H1 (cell line): ENCODE measurements around the gene NDUFS4. TPM values are rescaled to one million over a fixed set of nuclear protein-coding genes. Genes with fewer than 3 reads are reported as not detected.

Source experiments
- CTCF ChIA-PET: fragments of 300-600 bp; sonication (Branson Sonifier 250); formaldehyde crosslinking; loops from one replicate; lab custom pipeline; 2021; ENCODE audit not compliant: partially characterized antibody; lab: Charles Lee
- POLR2A ChIA-PET: fragments of 300-600 bp; sonication (Branson Sonifier 250); formaldehyde crosslinking; loops from one replicate; lab custom pipeline; 2021; ENCODE audit warnings: inconsistent platforms; ENCODE audit not compliant: partially characterized antibody; lab: Charles Lee
- DNase-seq, 2 experiments: peaks; one replicate each; pipeline versions ENCODE4 v3.0.0 to v3.0.0-alpha.2; 2010 to 2022; ENCODE audit warnings: low spot score in 2 of 2, low read depth in 1 of 2, mixed read lengths in 1 of 2
- FAIRE-seq: peaks from 2 replicates; lab custom pipeline; 2011; peaks lifted over from hg19 to GRCh38; lab: Jason Lieb, UNC
- H2AFZ ChIP-seq: 2 replicates; pipeline ENCODE4 v1.8.1; 2012; ENCODE audit warnings: low read length, inconsistent platforms
- H2AK5ac ChIP-seq: 2 replicates; pipeline ENCODE4 v1.6.1; 2013; ENCODE audit warnings: low read depth, low read length
- H2BK120ac ChIP-seq: replicated peaks from 2 replicates; pipeline ENCODE3; 2013; ENCODE audit warnings: low read depth, low read length, inconsistent platforms
- H2BK12ac ChIP-seq: 2 replicates; pipeline ENCODE4 v1.6.1; 2013; ENCODE audit warnings: low read depth, low read length
- H2BK15ac ChIP-seq: 2 replicates; pipeline ENCODE4 v1.6.1; 2013; ENCODE audit warnings: low read length
- H2BK20ac ChIP-seq: 2 replicates; pipeline ENCODE4 v1.6.1; 2013; ENCODE audit warnings: low read length
- H2BK5ac ChIP-seq: 2 replicates; pipeline ENCODE4 v1.6.1; 2013; ENCODE audit warnings: low read depth, low read length
- H3K14ac ChIP-seq: 2 replicates; pipeline ENCODE4 v1.6.1; 2013; ENCODE audit warnings: inconsistent platforms; ENCODE audit not compliant: insufficient read length
- H3K18ac ChIP-seq: 2 replicates; pipeline ENCODE4 v1.6.1; 2013; ENCODE audit warnings: low read length; ENCODE audit errors: extremely low read depth
- H3K23ac ChIP-seq: 2 replicates; pipeline ENCODE4 v1.6.1; 2013; ENCODE audit warnings: inconsistent platforms; ENCODE audit not compliant: insufficient read length
- H3K23me2 ChIP-seq: 2 replicates; pipeline ENCODE4 v1.6.1; 2013; ENCODE audit warnings: low read depth, low read length
- H3K27ac ChIP-seq: 2 replicates; pipeline ENCODE4 v1.6.1; 2011; ENCODE audit warnings: low read depth, low read length, inconsistent platforms
- H3K27me3 ChIP-seq, 4 experiments: replicated peaks in 1 of 4; 1 replicate in 1 of 4; 2 replicates in 3 of 4; pipeline versions ENCODE4 v1.6.1 to v1.8.1; 2011 to 2013; ENCODE audit warnings: low read length in 3 of 4, mild to moderate bottlenecking in 3 of 4, inconsistent platforms in 2 of 4, mixed read lengths in 2 of 4, moderate library complexity in 1 of 4; ENCODE audit not compliant: control insufficient read depth in 3 of 4, insufficient read depth in 3 of 4; ENCODE audit errors: extremely low read depth in 1 of 4
- H3K36me3 ChIP-seq, 4 experiments: 2 replicates each; pipeline versions ENCODE4 v1.6.1 to v1.8.1; 2011 to 2013; ENCODE audit warnings: mild to moderate bottlenecking in 4 of 4, low read length in 3 of 4, moderate library complexity in 2 of 4, control low read depth in 1 of 4, inconsistent platforms in 1 of 4; ENCODE audit not compliant: insufficient read depth in 4 of 4, control insufficient read depth in 2 of 4
- H3K4ac ChIP-seq: replicated peaks from 2 replicates; pipeline ENCODE3; 2013; ENCODE audit warnings: low read length, low read depth, mixed read lengths, inconsistent platforms; ENCODE audit not compliant: insufficient read length
- H3K4me1 ChIP-seq, 4 experiments: replicated peaks in 1 of 4; 1 replicate in 1 of 4; 2 replicates in 3 of 4; pipeline versions ENCODE4 v1.6.1 to v1.8.1; 2011 to 2013; ENCODE audit warnings: low read length in 3 of 4, inconsistent platforms in 2 of 4, mixed read lengths in 1 of 4; ENCODE audit not compliant: insufficient read depth in 4 of 4, control insufficient read depth in 3 of 4
- H3K4me2 ChIP-seq, 2 experiments: 2 replicates each; pipeline versions ENCODE4 v1.6.1 to v1.8.1; 2011 to 2013; ENCODE audit warnings: low read depth in 2 of 2, low read length in 2 of 2, control low read depth in 1 of 2, inconsistent platforms in 1 of 2, mild to moderate bottlenecking in 1 of 2; ENCODE audit not compliant: insufficient read depth in 1 of 2
- H3K4me3 ChIP-seq, 4 experiments: fragments of 200-600, 300-600 bp in 1 of 4; sonication (generic), shearing (Covaris generic), sonication (Bioruptor Twin) in 1 of 4; 2 replicates each; pipeline versions ENCODE4 v1.5.1 to v1.8.1; 2011 to 2016; ENCODE audit warnings: low read length in 4 of 4, low read depth in 3 of 4, control low read depth in 2 of 4, inconsistent platforms in 2 of 4, mild to moderate bottlenecking in 2 of 4, mixed read lengths in 1 of 4, moderate library complexity in 1 of 4; ENCODE audit not compliant: insufficient read depth in 2 of 4; ENCODE audit errors: extremely low read depth in 1 of 4
- H3K56ac ChIP-seq: replicated peaks from 2 replicates; pipeline ENCODE3; 2013; ENCODE audit warnings: low read depth, mild to moderate bottlenecking, mixed read lengths, low read length, inconsistent platforms; ENCODE audit not compliant: insufficient read length
- H3K79me1 ChIP-seq: 2 replicates; pipeline ENCODE4 v1.6.1; 2013; ENCODE audit warnings: low read depth, low read length, control low read depth
- H3K79me2 ChIP-seq, 2 experiments: 2 replicates each; pipeline versions ENCODE4 v1.6.1 to v1.8.1; 2012 to 2013; ENCODE audit warnings: low read length in 2 of 2, mild to moderate bottlenecking in 2 of 2, inconsistent platforms in 1 of 2; ENCODE audit not compliant: insufficient read depth in 2 of 2, control insufficient read depth in 1 of 2
- H3K9ac ChIP-seq, 4 experiments: replicated peaks in 1 of 4; 1 replicate in 1 of 4; 2 replicates in 3 of 4; pipeline versions ENCODE4 v1.6.1 to v1.8.1; 2011 to 2013; ENCODE audit warnings: low read depth in 3 of 4, low read length in 3 of 4, control low read depth in 2 of 4, mild to moderate bottlenecking in 2 of 4, moderate library complexity in 2 of 4, inconsistent platforms in 1 of 4; ENCODE audit errors: extremely low read depth in 1 of 4
- H3K9me3 ChIP-seq, 2 experiments: 2 replicates each; pipeline versions ENCODE4 v1.6.1 to v1.8.1; 2012 to 2013; ENCODE audit warnings: mild to moderate bottlenecking in 2 of 2, moderate library complexity in 2 of 2, control low read depth in 1 of 2, inconsistent platforms in 1 of 2, low read depth in 1 of 2, low read length in 1 of 2, mixed read lengths in 1 of 2; ENCODE audit not compliant: insufficient read depth in 2 of 2
- H4K20me1 ChIP-seq, 2 experiments: replicated peaks in 1 of 2; 2 replicates each; pipeline versions ENCODE3 to v1.8.1; 2011 to 2013; ENCODE audit warnings: inconsistent platforms in 2 of 2, low read length in 2 of 2, mild to moderate bottlenecking in 1 of 2; ENCODE audit not compliant: insufficient read depth in 2 of 2, control insufficient read depth in 1 of 2
- H4K5ac ChIP-seq: 2 replicates; pipeline ENCODE4 v1.6.1; 2013; ENCODE audit warnings: low read length, low read depth, mixed read lengths, inconsistent platforms; ENCODE audit not compliant: insufficient read length
- H4K8ac ChIP-seq: 2 replicates; pipeline ENCODE4 v1.8.0; 2013; ENCODE audit warnings: mild to moderate bottlenecking, moderate library complexity, low read length, inconsistent platforms; ENCODE audit not compliant: insufficient read depth; ENCODE audit errors: extremely low read depth
- H4K91ac ChIP-seq: replicated peaks from 2 replicates; pipeline ENCODE3; 2013; ENCODE audit warnings: low read length, mixed read lengths, inconsistent platforms; ENCODE audit not compliant: insufficient read length
- BCL11A ChIP-seq, 2 experiments: IDR thresholded peaks; one replicate each; pipeline ENCODE4 v1.6.1; 2011; ENCODE audit warnings: low read depth in 2 of 2, low read length in 2 of 2, mild to moderate bottlenecking in 2 of 2
- CBX8 ChIP-seq: fragments of 300-800, 300-1000 bp; sonication (generic); IDR thresholded peaks from 2 replicates; pipeline ENCODE4 v1.7.1; 2016; ENCODE audit warnings: low read depth, low read length, borderline replicate concordance
- CEBPB ChIP-seq: IDR thresholded peaks from 2 replicates; pipeline ENCODE4 v1.6.1; 2012; ENCODE audit warnings: low read depth, low read length
- EGR1 ChIP-seq: IDR thresholded peaks from 2 replicates; pipeline ENCODE4 v1.6.1; 2011; ENCODE audit warnings: low read depth, low read length, borderline replicate concordance
- MAX ChIP-seq: IDR thresholded peaks from 2 replicates; pipeline ENCODE4 v1.6.1; 2012; ENCODE audit warnings: inconsistent platforms
- SP2 ChIP-seq: IDR thresholded peaks from 2 replicates; pipeline ENCODE4 v1.6.1; 2012; ENCODE audit warnings: mild to moderate bottlenecking, low read length, inconsistent platforms
- polyA plus RNA-seq, 7 experiments: library from polyadenylated mRNA; depleted of rRNA in 3 of 7; stranded (reverse) in 5 of 7; unstranded in 2 of 7; fragments of >200 nt in 5 of 7; fragments of 200-250 nt in 2 of 7; gene quantifications; 1 replicate in 5 of 7; 2 replicates in 1 of 7; 4 replicates in 1 of 7; pipeline versions ENCODE4 v1.2.1 to v1.2.3, GENCODE V29; 2011 to 2013; ENCODE audit warnings: missing spikeins in 2 of 7, mixed read lengths in 2 of 7
- total RNA-seq: library from RNA; stranded (reverse); fragmentation: NEBNext Ultra II Directional; extraction: Animal tissue kit (Norgen Biotek cat#: 25700); gene quantifications from 2 replicates; pipeline ENCODE4 v1.2.1, GENCODE V29; 2021

The NDUFS4 gene
- total and polyA plus RNA-seq, 2 of the 8 experiments (the other 6 are each of a cell fraction or from before 2014, with no cell fraction given): 74.6 to 75.9 TPM

DNA sequence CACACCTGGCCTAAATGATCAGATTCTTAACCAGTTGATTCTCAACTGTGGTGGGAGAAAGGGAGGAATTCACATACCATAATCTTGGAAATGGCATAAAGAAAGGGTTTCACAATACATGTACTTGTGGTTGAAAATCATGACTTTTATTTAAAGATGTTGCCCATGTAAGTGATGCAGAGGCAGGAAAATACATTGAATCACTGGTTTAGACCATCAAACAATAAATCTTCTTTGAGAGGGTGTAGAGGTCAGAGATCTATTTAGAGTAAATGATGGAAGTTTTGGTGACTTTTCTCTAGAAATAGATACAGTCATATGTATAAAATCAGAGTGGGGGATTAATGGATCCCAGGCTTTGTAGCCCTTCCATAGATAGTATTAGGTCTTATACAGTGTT, 15.4 kb downstream of the NDUFS4 start:
- POLR2A ChIA-PET: no interaction called here
- no peaks in the 10 kb centered on the region for H3K9me3 ChIP-seq
- H3K18ac ChIP-seq: no peak overlapping the region
- no peak overlapping the region for H3K23ac ChIP-seq
- H2BK20ac ChIP-seq: no peak overlapping the region
- H3K4me1 ChIP-seq: peaks cover 0 to 6% (median 0%) of the 10 kb centered on the region in 4 experiments; a peak in 2 of 7 replicates
- TF ChIP-seq BCL11A (IDR thresholded peaks at IDR 0.05; ENCODE audit: low read depth in 2 of 2, low read length in 2 of 2) (no peak), MAX (no peak), EGR1 (no peak), CEBPB (no peak), SP2 (no peak), CBX8 (no peak)
- TF ChIP-seq, all 59 proteins: peak for 0
- no peak overlapping the region for H4K5ac ChIP-seq
- H3K4ac ChIP-seq: no peak overlapping the region
- H3K36me3 ChIP-seq: no peaks in the 10 kb centered on the region
- no peak overlapping the region for H2AFZ ChIP-seq
- no peak overlapping the region for H3K56ac ChIP-seq
- H3K9ac ChIP-seq: no peak overlapping the region
- H2BK12ac ChIP-seq: no peak overlapping the region
- H2BK15ac ChIP-seq: no peak overlapping the region
- no peak overlapping the region for H3K4me2 ChIP-seq
- H2AK5ac ChIP-seq: no peak overlapping the region
- H3K27ac ChIP-seq: no peak overlapping the region
- no peak overlapping the region for H4K91ac ChIP-seq
- H2BK5ac ChIP-seq: no peak overlapping the region
- H4K8ac ChIP-seq: no peak overlapping the region
- H4K20me1 ChIP-seq: no peaks in the 10 kb centered on the region
- H3K79me2 ChIP-seq: peaks cover 10 to 95% of the 10 kb centered on the region in 2 experiments; a peak in 3 of 4 replicates
- FAIRE-seq (no peak), DNase-seq (no peak)
- H3K4me3 ChIP-seq: no peak overlapping the region
- CTCF ChIA-PET: no interaction called here
- H3K27me3 ChIP-seq: no peaks in the 10 kb centered on the region
- H2BK120ac ChIP-seq: no peak overlapping the region
- peaks cover 3% of the 10 kb centered on the region for H3K79me1 ChIP-seq
- no peak overlapping the region for H3K14ac ChIP-seq
- H3K23me2 ChIP-seq: no peaks in the 10 kb centered on the region; the same call in 1 of the 2 replicates
